T follicular helper cell (primary cell): ENCODE measurements around the gene LRRC36.
"Not testable (repeated sequence)": the region's sequence is repeated elsewhere in the genome, so short reads cannot be mapped to it uniquely, and the experiment has no call there.

Experiments used
- DNase-seq: peaks from one replicate; pipeline ENCODE4 v3.0.0-alpha.2; 2020; ENCODE audit warnings: low read depth

The LRRC36 gene

DNA sequence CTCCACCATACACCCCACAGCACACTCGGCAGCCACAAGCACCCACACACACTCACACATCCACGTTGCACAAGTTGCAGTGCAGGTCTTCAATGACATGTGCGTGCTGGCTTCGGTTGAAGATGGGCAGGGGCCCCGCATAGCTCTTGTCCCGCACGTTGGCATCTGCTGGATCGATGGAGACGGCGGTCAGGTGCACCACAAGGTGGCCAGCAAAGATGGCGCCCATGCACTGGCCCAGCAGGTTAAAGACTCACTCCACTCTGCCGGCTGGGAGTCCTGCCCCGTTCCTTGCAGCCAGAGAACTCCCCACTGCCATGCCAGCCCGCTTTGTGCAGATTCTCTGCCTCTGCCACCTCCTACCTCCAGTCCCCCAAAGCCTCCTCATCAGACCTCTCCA, 74.3 kb downstream of the LRRC36 start:
- no peak for DNase-seq

GRCh38 chr16:67403976-67404555, 77.5 kb downstream of the LRRC36 start:
- no peak for DNase-seq

DNA sequence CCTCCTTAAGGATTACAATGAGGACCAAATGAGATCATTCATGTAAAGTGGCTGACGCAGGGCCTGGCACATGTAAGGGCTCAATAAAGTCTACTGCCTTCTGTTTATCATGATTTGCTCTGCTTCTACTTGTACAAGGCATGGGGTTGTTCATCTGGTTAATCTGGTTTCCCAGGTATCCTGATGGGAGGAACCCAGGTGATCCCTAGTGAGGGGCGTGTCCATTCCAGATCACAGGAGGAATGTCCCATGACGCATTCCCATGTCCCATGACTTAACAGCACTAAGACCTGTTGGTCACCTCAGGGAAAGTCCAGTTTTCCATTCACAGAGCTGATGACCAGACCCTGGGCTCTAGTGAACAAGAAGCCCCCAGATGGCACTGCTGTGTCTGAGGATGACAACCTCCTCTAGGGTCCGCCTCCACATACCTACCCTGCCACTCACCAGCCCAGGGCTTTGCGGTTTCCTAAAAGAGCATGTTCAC, 78.2 kb downstream of the LRRC36 start:
- no peak for DNase-seq

DNA sequence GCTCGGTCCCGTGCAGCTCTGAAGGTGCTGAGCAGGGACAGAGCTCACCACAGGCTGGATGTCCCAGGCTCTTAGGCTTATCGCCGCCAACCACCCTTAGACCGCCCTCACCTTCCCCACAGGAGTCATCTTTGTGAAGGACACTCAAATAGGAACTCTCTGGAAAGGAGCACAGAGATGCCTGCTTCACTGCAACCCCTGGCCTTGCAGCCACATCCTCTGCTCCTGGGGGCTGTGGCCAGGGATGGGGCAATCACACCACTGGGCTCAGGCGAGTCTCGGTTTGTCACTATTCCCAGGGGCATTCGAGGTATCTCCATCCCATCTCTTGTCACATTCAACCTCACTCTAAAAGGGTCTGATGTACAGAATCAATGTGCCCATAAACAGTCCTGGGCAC, 78.7 kb downstream of the LRRC36 start:
- DNase-seq: no peak

DNA sequence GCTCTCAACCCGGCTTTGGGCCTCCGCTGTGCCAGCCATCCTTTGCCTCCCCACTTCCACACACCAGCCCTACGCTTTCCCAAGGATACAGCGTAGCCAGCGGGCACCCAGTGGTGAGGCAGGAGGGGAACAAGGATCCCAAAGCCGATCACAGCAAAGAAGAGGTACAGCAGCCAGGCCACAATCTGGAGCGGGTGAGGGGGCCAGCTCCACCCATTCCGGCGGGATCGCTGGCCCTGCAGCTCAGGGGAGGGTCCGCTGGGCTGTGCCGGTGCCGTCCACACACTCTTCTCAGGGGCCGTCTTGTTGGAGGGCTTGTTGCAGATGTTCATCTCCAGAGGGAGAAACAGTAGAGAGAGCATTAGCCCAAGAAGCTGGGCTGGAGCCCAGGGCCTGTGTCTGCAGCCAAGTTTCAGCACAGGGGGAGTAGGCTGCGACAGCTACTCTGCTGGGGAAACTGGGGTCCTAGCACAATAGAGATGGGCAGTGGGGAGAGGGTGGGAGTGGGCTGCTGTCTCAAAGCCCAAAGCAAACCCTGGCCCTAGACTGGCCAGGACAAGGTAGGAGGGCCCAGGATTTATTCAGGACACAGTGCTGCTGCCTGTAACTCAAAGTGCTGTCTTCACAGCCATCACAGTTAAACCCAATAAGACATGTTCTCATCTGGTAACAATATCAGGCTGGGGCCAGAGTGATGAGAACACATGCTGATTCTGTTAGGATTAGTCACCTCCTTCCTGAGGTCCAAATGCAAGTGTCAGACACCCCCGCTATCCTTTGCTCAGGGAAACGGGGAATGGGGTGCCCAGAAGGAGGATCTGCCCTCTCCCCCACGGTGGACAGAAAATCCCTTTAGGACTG, 79.7 kb downstream of the LRRC36 start:
- DNase-seq: no peak

GRCh38 chr16:67407176-67407787, 80.7 kb downstream of the LRRC36 start:
- DNase-seq: no peak

- DNase-seq: no peak
These were observed 81.3 kb downstream of the LRRC36 start for GRCh38 chr16:67407788-67408452.

GRCh38 chr16:67409631-67410030, 83.0 kb downstream of the LRRC36 start:
- no peak for DNase-seq

DNA sequence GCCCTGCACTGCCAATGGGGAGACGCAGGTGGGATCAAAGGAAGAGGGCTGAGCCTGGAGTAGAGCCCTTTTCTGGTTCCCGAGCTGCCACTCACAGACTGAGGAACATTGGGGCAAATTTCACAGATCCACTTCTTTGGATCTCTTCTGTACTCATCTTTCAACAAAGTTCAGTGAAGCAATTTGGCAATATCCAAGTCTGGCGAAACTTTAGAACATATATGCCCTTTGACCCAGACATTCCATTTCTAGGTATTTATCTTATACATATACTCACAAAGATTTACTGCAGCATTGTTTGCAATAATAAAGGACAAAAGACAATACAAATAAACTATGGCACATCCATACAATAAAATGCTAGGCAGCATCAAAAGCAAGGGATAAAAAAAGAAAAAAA, 84.7 kb downstream of the LRRC36 start:
- DNase-seq: no peak

GRCh38 chr16:67412294-67412693, 85.7 kb downstream of the LRRC36 start:
- DNase-seq: no peak

GRCh38 chr16:67413978-67414911, 87.6 kb downstream of the LRRC36 start:
- DNase-seq: no peak

DNA sequence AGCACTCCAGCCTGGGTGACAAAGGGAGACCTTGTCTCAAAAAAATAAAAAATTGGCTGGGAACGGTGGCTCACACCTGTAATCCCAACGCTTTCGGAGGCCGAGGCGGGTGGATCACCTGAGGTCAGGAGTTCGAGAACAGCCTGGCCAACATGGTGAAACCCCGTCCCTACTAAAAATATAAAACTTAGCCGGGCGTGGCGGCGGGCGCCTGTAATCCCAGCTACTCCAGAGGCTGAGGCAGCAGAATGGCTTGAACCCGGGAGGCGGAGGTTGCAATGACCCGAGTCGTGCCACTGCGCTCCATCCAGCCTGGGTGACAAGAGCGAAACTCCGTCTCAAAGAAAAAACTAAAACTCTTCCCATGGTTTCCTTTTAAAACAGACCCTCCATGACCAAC, 88.8 kb downstream of the LRRC36 start:
- DNase-seq: not testable (repeated sequence)

DNA sequence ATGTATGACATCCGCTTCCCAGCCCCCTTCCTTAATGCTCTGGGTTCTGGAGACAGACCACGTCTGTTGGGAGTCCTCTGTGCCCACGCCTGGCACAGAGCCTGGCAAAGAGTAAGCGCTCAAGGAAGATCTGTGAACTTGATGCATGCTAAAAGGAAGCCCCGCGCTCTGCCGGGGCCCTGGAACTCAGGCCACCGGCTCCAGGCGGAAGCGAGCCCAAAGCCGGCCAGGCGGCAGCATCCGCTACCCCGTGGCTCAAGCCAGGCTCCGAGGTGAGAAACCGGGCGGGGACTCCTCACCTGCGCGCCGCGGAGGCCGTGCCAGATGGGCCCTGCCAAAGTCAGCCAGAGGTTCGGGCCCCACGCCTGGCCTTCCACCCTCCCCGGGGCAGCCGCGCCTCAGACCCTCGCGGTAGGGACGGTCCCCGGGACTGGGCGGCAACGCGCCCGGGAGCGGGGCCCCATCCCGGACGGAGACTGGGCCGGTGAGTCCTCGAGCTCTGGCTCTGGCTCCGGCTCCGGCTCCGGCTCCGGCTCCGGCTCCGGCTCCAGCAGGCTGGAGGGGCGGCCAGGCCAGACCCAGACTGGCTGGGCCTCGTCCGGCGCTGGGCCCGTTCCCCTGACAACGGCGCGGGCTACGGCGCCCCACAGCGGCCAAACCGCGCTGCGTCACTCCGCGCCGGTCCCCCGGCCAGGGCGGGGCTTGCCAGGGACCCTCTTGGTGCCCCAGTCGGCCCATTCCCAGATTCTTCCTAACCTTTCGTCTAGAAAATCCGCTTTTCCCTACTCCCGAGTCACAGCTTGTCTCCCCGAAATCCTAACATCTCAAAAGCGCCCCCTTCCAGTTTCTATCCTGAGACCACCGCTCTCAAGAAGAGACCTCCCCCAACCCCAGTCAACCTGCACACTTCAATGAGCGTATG, 89.5 kb downstream of the LRRC36 start, which contains the start of gene ZDHHC1:
ZDHHC1 (minus strand) TSS at position 606 of the 922 bp plus-strand sequence. CDS start 8,702 bp downstream, outside the sequence.
- DNase-seq: no peak

- no peak for DNase-seq
These were observed 90.9 kb downstream of the LRRC36 start for GRCh38 chr16:67417333-67418061.

DNA sequence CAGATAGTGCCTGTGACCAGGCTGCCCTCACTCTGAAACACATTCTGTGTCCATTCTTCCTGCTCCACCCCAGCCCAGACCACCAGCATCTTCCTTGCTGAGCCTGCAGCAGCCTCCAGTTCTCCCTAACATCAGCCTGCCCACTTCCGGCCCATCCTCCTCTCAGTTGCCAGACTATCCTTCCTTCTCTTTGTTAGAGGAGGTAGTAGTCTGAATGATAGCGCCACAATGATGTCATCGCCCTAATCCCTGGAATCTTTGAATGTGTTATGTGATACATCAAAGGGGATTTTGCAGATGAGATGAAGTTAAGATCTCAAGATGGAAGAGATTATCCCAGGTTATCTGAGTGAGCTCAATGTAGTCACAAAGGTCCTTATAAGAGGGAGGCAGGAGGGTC, 92.9 kb downstream of the LRRC36 start:
- no peak for DNase-seq

DNA sequence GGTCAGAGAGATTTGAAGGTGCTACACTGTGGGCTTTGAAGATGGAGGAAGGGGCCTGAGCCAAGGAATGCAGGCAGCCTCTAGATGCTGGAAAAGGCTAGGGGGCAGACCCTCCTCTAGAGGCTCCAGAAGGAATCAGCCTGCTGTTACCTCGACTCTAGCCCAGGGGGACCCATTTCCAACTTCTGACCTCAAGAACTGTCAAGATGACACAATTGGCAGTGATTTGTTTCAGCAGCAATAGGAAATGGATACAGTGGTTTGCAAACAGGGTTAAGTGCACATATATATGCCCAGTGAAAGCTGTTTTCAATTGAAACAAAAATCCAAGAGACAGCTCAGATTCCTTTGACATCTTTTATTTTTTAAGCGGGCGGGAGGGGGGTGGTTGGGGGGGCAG, 93.3 kb downstream of the LRRC36 start:
- no peak for DNase-seq

DNA sequence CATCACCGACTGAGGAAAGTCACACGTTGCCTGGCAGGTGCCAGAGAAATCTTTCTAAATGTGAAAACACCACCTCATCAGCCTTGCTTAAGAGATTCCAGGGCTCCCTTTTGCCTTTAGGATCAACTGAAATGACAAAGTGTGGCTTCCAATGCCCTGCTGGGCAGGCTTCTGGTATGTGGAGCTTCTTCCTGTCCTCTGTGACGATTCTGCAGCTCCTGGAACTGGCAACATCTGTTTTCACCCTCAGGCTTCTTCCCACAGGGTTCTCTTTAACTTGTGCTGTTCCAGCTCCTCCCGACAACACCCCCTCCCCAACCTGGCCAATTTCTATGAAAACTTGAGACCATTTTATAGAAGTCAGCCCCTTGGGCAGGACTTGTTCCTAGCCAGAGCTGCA, 94.4 kb downstream of the LRRC36 start:
- DNase-seq: no peak

DNA sequence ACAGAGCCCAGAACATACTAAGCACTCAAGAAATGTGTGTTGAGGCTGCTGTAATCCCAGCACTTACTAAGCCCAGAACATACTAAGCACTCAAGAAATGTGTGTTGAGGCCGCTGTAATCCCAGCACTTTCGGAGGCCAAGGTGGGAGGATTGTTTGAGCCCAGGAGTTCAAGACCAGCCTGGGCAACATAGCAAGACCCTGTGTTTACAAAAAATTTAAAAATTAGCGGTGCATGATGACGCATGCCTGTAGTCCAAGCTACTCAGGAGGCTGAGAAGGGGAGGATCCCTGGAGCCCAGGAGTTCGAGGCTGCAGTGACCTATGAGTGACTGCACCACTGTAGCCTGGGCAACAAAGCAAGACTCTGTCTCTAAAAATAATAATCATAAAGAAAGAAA, 96.4 kb downstream of the LRRC36 start:
- no peak for DNase-seq

GRCh38 chr16:67423611-67424260, 97.1 kb downstream of the LRRC36 start:
- no peak for DNase-seq
